GM21786 (cell line): Measurements from ENCODE around the gene SNED1.

ENCODE experiments used
- ATAC-seq: cut with Tn5 transposase; IDR thresholded peaks from one replicate; pipeline ENCODE4 v1.9.1; 2021; ENCODE audit not compliant: unreplicated experiment

Gene SNED1

DNA sequence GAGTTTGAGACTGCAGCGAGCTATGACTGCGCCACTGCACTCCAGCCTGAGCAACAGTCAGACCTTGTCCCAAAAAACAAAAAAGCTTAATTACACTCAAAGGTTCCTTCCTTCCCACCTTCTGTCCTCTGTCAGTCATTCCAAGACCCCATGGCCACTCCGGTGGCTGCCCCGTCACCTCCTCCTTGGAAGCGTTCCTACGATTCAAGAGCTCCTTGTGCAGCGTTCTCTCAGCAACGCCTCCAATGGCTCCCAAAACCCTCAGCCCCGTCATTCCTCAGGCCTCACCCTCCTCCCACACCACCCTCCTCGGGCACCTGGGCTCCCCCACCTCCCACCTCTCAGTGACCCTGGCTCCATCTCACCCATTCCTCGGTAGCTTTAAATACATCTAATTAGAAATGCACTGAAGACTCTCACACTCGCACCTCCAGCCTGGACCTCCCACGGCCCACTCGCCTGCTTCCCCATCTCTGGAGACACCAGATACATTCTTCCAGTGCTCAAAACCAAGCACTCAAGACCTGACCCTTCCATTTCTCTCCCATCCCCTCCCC is 142.9 kb downstream of the SNED1 start:
- no peak for ATAC-seq

GRCh38 chr2:241142063-241142462 is 143.6 kb downstream of the SNED1 start:
- no peak for ATAC-seq

DNA sequence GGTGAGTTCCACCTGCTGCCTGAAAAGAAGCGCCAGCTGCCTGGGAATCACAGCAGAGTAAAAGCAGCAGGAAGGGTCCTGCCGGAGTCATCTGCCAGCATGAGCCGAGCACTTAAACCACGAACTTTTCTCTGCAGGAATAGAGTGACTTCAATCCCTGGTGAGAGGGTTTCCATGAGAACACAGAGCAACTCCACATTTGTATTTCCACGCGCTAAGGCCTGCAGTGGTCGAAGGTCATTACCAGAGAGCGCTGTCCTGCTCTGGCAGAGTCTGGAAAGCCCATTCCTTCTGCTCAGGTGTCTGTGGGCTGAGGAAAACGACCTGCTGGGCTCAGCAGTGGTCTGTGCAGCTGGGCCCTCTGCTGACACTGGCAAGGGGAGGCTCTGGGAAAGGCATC is 144.2 kb downstream of the SNED1 start:
- ATAC-seq, result no peak
